Measurements from ENCODE around the gene CUL2.

- TF ChIP-seq POLR2A (IDR thresholded peaks at IDR 0.05; ENCODE audit: low read length) (no peak), GATA1 (IDR thresholded peaks at IDR 0.05; ENCODE audit: low read depth, low read length) (no peak)
These were observed 47.4 kb downstream of the CUL2 start for GRCh38 chr10:35042783-35043182.
